Measurements from ENCODE around the gene MPND. TPM values are rescaled to one million over a fixed set of nuclear protein-coding genes. Genes with fewer than 3 reads are reported as not detected.

MPND gene
- total RNA-seq, 2 experiments from 2014 or later, result 7.2 to 19.1 TPM

- H2AFZ ChIP-seq (ENCODE audit: low read length), result no peak overlapping the region
- TF ChIP-seq, protein P1, sequence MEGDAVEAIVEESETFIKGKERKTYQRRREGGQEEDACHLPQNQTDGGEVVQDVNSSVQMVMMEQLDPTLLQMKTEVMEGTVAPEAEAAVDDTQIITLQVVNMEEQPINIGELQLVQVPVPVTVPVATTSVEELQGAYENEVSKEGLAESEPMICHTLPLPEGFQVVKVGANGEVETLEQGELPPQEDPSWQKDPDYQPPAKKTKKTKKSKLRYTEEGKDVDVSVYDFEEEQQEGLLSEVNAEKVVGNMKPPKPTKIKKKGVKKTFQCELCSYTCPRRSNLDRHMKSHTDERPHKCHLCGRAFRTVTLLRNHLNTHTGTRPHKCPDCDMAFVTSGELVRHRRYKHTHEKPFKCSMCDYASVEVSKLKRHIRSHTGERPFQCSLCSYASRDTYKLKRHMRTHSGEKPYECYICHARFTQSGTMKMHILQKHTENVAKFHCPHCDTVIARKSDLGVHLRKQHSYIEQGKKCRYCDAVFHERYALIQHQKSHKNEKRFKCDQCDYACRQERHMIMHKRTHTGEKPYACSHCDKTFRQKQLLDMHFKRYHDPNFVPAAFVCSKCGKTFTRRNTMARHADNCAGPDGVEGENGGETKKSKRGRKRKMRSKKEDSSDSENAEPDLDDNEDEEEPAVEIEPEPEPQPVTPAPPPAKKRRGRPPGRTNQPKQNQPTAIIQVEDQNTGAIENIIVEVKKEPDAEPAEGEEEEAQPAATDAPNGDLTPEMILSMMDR (conservative IDR thresholded peaks at IDR 0.05; ENCODE audit: low read length), result no peak
- TF ChIP-seq EZH2phosphoT487 (IDR thresholded peaks at IDR 0.05; ENCODE audit: borderline replicate concordance, low read depth, low read length), result no peak
- no peak overlapping the region for H3K4me3 ChIP-seq (ENCODE audit: low read depth, low read length, poor library complexity, severe bottlenecking)
- no TSS peak for BruUV-seq (replicated peaks)
- peaks cover 54% of the 10 kb centered on the region for H3K4me1 ChIP-seq (ENCODE audit: insufficient read depth, low read length, poor library complexity, severe bottlenecking)
- H3K79me2 ChIP-seq (ENCODE audit: insufficient read depth, low read depth, low read length), result peaks cover 18% of the 10 kb centered on the region; the same call in 1 of the 2 replicates
- H3K36me3 ChIP-seq (ENCODE audit: insufficient read depth, low read length), result no peaks in the 10 kb centered on the region
- POLR2A ChIA-PET, result no interaction called here
- no peaks in the 10 kb centered on the region for H3K9me3 ChIP-seq (ENCODE audit: low read length)
- H4K20me1 ChIP-seq (ENCODE audit: insufficient read depth, low read length), result peaks cover 20% of the 10 kb centered on the region
- no peak for DNase-seq (ENCODE audit: low spot score)
- no peak overlapping the region for H3K4me2 ChIP-seq (ENCODE audit: low read length)
- H3K27ac ChIP-seq (ENCODE audit: low read depth, low read length, poor library complexity, severe bottlenecking), result no peak overlapping the region
- CTCF ChIA-PET (ENCODE audit: unreplicated experiment), result no interaction called here
- H3K9me2 ChIP-seq (ENCODE audit: insufficient read depth, low read length), result no peaks in the 10 kb centered on the region
- intact Hi-C loops (cut with micrococcal nuclease; ENCODE audit: unreplicated experiment), result no loop called here
Measured at GRCh38 chr19:4373601-4374497, 30.5 kb downstream of the MPND start.

DNA sequence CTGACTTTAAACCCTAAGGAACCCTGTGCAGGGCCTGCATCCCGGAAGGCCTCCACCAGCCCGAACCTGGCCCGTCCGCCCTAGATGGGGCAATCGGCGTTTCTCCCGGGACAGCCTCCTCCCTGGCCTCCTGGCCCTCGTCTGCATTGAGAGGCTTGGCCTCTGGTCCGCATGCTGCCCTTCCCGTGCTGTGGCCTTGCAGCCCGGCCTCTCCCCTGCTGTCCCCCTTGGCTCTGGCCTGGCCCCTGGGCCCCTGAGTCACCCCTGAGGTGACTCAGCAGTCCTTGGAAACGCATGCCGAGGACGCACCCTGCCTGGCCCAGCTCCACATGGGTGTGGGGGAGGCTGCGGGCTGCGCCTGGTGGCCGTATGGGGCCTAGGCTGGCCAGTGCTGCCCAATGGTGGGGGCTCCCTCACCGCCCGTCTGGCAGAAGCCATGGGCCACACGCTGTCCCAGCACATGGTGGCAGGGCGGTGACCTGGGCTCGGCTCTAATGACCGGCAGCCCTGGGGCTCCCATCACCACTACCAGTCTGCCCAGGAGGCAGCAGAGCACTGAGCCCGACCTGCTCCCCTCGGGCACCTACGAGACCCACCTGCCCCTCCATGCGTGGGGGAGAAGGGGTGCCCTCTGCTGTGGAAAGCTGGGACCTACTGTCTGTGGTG is 31.3 kb downstream of the MPND start:
- peaks cover 54% of the 10 kb centered on the region for H3K4me1 ChIP-seq (ENCODE audit: insufficient read depth, low read length, poor library complexity, severe bottlenecking)
- CTCF ChIA-PET (ENCODE audit: unreplicated experiment), result no interaction called here
- peaks cover 27% of the 10 kb centered on the region for H4K20me1 ChIP-seq (ENCODE audit: insufficient read depth, low read length)

More for the DNA sequence above, 31.3 kb downstream of the MPND start:
- Histone ChIP-seq H3K9me2 (ENCODE audit: insufficient read depth, low read length) (no peaks in the 10 kb centered on the region), H3K4me2 (ENCODE audit: low read length) (peak overlapping the region; percentile 78), H2AFZ (ENCODE audit: low read length) (no peak overlapping the region), H3K9me3 (ENCODE audit: low read length) (no peaks in the 10 kb centered on the region), H3K79me2 (ENCODE audit: insufficient read depth, low read depth, low read length) (peaks cover 25% of the 10 kb centered on the region; the same call in 1 of the 2 replicates), H3K36me3 (ENCODE audit: insufficient read depth, low read length) (no peaks in the 10 kb centered on the region), H3K4me3 (ENCODE audit: low read depth, low read length, poor library complexity, severe bottlenecking) (no peak overlapping the region), H3K27ac (ENCODE audit: low read depth, low read length, poor library complexity, severe bottlenecking) (no peak overlapping the region)
- TF ChIP-seq, protein P1 (conservative IDR thresholded peaks at IDR 0.05; ENCODE audit: low read length), result no peak
- no peak for TF ChIP-seq EZH2phosphoT487 (IDR thresholded peaks at IDR 0.05; ENCODE audit: borderline replicate concordance, low read depth, low read length)
- DNase-seq (ENCODE audit: low spot score), result no peak
- no TSS peak for BruUV-seq (replicated peaks)
- intact Hi-C loops (cut with micrococcal nuclease; ENCODE audit: unreplicated experiment), result loop anchor here (1.0 kb wide), 1 partner anchor 26 kb away; the partner anchor contains the start of gene SH3GL1
- POLR2A ChIA-PET, result no interaction called here

All from OCI-LY7 (cell line).